Brain microvascular endothelial cell (primary cell): Measurements from ENCODE around the gene MOB3A.

Experiments
- DNase-seq: peaks from one replicate; pipeline ENCODE4 v3.0.0-alpha.2; 2020
- H3K27ac ChIP-seq: fragments of 250-450 bp; sonication (Bioruptor Pico); 2 replicates; pipeline ENCODE4 v1.5.1; 2020; ENCODE audit warnings: mild to moderate bottlenecking, moderate library complexity
- H3K27me3 ChIP-seq: fragments of 250-450 bp; sonication (Bioruptor Pico); replicated peaks from 2 replicates; pipeline ENCODE4 v1.5.1; 2020; ENCODE audit warnings: mild to moderate bottlenecking
- H3K36me3 ChIP-seq: fragments of 250-450 bp; sonication (Bioruptor Pico); replicated peaks from 2 replicates; pipeline ENCODE4 v1.5.1; 2020; ENCODE audit warnings: mild to moderate bottlenecking
- H3K4me3 ChIP-seq: 2 replicates; pipeline ENCODE4 v1.5.1; 2011; ENCODE audit warnings: low read depth, mild to moderate bottlenecking, control low read depth, low read length, moderate library complexity
- in situ Hi-C: cut with HindIII; loops from 2 replicates; pipeline ENCODE4 v1.10.0; 2017; ENCODE audit warnings: low sequenced_read_pairs, low pct_ligation_motif_present
- TF ChIP-seq, protein P1 (sequence below): IDR thresholded peaks from 2 replicates; pipeline ENCODE4 v1.5.1; 2011; ENCODE audit warnings: low read depth, mild to moderate bottlenecking, moderate library complexity, low read length, control low read depth, inconsistent platforms; ENCODE audit errors: missing control alignments

MOB3A gene

DNA sequence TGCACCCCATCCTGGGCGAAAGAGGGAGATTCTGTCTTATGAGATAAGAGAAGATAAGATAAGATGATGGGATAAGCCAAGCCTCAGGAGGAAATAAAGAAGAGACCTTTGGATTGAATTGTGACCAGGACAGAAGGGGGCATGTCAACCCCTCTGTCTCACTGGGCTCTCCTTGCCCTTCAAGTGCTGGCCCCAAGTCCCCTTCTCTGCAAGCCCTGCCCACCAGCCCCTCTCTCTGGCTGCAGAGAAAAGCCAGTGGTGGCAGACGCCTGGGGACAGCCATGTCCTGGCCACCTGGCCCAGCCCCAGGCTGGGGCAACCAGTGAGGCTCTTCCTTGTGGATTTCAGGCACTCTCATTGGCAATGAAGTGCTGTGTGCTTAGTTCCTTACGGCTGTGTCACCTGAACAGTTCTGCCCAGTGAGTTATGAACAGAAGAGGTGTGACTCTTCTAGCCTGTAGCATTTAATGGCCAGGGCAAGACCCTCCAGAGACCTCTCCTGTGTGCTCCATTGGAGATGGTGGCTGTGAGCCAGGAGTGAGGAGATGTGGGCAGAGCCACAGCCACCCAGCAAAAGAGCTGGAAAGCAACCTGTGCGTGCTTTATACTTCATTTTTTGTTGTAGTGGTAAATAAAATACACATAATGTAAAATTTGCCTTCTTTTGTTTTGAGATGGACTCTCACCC is 74.5 kb downstream of the MOB3A start:
- Histone ChIP-seq H3K27ac (no peak overlapping the region), H3K27me3 (no peaks in the 10 kb centered on the region), H3K36me3 (no peaks in the 10 kb centered on the region), H3K4me3 (no peak overlapping the region)
- DNase-seq = no peak
- in situ Hi-C loops = no loop called here
- TF ChIP-seq, protein P1, sequence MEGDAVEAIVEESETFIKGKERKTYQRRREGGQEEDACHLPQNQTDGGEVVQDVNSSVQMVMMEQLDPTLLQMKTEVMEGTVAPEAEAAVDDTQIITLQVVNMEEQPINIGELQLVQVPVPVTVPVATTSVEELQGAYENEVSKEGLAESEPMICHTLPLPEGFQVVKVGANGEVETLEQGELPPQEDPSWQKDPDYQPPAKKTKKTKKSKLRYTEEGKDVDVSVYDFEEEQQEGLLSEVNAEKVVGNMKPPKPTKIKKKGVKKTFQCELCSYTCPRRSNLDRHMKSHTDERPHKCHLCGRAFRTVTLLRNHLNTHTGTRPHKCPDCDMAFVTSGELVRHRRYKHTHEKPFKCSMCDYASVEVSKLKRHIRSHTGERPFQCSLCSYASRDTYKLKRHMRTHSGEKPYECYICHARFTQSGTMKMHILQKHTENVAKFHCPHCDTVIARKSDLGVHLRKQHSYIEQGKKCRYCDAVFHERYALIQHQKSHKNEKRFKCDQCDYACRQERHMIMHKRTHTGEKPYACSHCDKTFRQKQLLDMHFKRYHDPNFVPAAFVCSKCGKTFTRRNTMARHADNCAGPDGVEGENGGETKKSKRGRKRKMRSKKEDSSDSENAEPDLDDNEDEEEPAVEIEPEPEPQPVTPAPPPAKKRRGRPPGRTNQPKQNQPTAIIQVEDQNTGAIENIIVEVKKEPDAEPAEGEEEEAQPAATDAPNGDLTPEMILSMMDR = no peak
